H1 (cell line): ENCODE measurements around the gene TMEM108. TPM values are rescaled to one million over a fixed set of nuclear protein-coding genes. Genes with fewer than 3 reads are reported as not detected.

Source experiments
- CTCF ChIA-PET: fragments of 300-600 bp; sonication (Branson Sonifier 250); formaldehyde crosslinking; loops from one replicate; lab custom pipeline; 2021; ENCODE audit not compliant: partially characterized antibody; lab: Charles Lee
- POLR2A ChIA-PET: fragments of 300-600 bp; sonication (Branson Sonifier 250); formaldehyde crosslinking; loops from one replicate; lab custom pipeline; 2021; ENCODE audit warnings: inconsistent platforms; ENCODE audit not compliant: partially characterized antibody; lab: Charles Lee
- DNase-seq, 2 experiments: peaks; one replicate each; pipeline versions ENCODE4 v3.0.0 to v3.0.0-alpha.2; 2010 to 2022; ENCODE audit warnings: low spot score in 2 of 2, low read depth in 1 of 2, mixed read lengths in 1 of 2
- FAIRE-seq: peaks from 2 replicates; lab custom pipeline; 2011; peaks lifted over from hg19 to GRCh38; lab: Jason Lieb, UNC
- H2AFZ ChIP-seq: 2 replicates; pipeline ENCODE4 v1.8.1; 2012; ENCODE audit warnings: low read length, inconsistent platforms
- H2AK5ac ChIP-seq: 2 replicates; pipeline ENCODE4 v1.6.1; 2013; ENCODE audit warnings: low read depth, low read length
- H2BK120ac ChIP-seq: replicated peaks from 2 replicates; pipeline ENCODE3; 2013; ENCODE audit warnings: low read depth, low read length, inconsistent platforms
- H2BK12ac ChIP-seq: 2 replicates; pipeline ENCODE4 v1.6.1; 2013; ENCODE audit warnings: low read depth, low read length
- H2BK15ac ChIP-seq: 2 replicates; pipeline ENCODE4 v1.6.1; 2013; ENCODE audit warnings: low read length
- H2BK20ac ChIP-seq: 2 replicates; pipeline ENCODE4 v1.6.1; 2013; ENCODE audit warnings: low read length
- H2BK5ac ChIP-seq: 2 replicates; pipeline ENCODE4 v1.6.1; 2013; ENCODE audit warnings: low read depth, low read length
- H3K14ac ChIP-seq: 2 replicates; pipeline ENCODE4 v1.6.1; 2013; ENCODE audit warnings: inconsistent platforms; ENCODE audit not compliant: insufficient read length
- H3K18ac ChIP-seq: 2 replicates; pipeline ENCODE4 v1.6.1; 2013; ENCODE audit warnings: low read length; ENCODE audit errors: extremely low read depth
- H3K23ac ChIP-seq: 2 replicates; pipeline ENCODE4 v1.6.1; 2013; ENCODE audit warnings: inconsistent platforms; ENCODE audit not compliant: insufficient read length
- H3K23me2 ChIP-seq: 2 replicates; pipeline ENCODE4 v1.6.1; 2013; ENCODE audit warnings: low read depth, low read length
- H3K27ac ChIP-seq: 2 replicates; pipeline ENCODE4 v1.6.1; 2011; ENCODE audit warnings: low read depth, low read length, inconsistent platforms
- H3K27me3 ChIP-seq, 4 experiments: replicated peaks in 1 of 4; 1 replicate in 1 of 4; 2 replicates in 3 of 4; pipeline versions ENCODE4 v1.6.1 to v1.8.1; 2011 to 2013; ENCODE audit warnings: low read length in 3 of 4, mild to moderate bottlenecking in 3 of 4, inconsistent platforms in 2 of 4, mixed read lengths in 2 of 4, moderate library complexity in 1 of 4; ENCODE audit not compliant: control insufficient read depth in 3 of 4, insufficient read depth in 3 of 4; ENCODE audit errors: extremely low read depth in 1 of 4
- H3K36me3 ChIP-seq, 4 experiments: 2 replicates each; pipeline versions ENCODE4 v1.6.1 to v1.8.1; 2011 to 2013; ENCODE audit warnings: mild to moderate bottlenecking in 4 of 4, low read length in 3 of 4, moderate library complexity in 2 of 4, control low read depth in 1 of 4, inconsistent platforms in 1 of 4; ENCODE audit not compliant: insufficient read depth in 4 of 4, control insufficient read depth in 2 of 4
- H3K4ac ChIP-seq: replicated peaks from 2 replicates; pipeline ENCODE3; 2013; ENCODE audit warnings: low read length, low read depth, mixed read lengths, inconsistent platforms; ENCODE audit not compliant: insufficient read length
- H3K4me1 ChIP-seq, 4 experiments: replicated peaks in 1 of 4; 1 replicate in 1 of 4; 2 replicates in 3 of 4; pipeline versions ENCODE4 v1.6.1 to v1.8.1; 2011 to 2013; ENCODE audit warnings: low read length in 3 of 4, inconsistent platforms in 2 of 4, mixed read lengths in 1 of 4; ENCODE audit not compliant: insufficient read depth in 4 of 4, control insufficient read depth in 3 of 4
- H3K4me2 ChIP-seq, 2 experiments: 2 replicates each; pipeline versions ENCODE4 v1.6.1 to v1.8.1; 2011 to 2013; ENCODE audit warnings: low read depth in 2 of 2, low read length in 2 of 2, control low read depth in 1 of 2, inconsistent platforms in 1 of 2, mild to moderate bottlenecking in 1 of 2; ENCODE audit not compliant: insufficient read depth in 1 of 2
- H3K4me3 ChIP-seq, 4 experiments: fragments of 200-600, 300-600 bp in 1 of 4; sonication (generic), shearing (Covaris generic), sonication (Bioruptor Twin) in 1 of 4; 2 replicates each; pipeline versions ENCODE4 v1.5.1 to v1.8.1; 2011 to 2016; ENCODE audit warnings: low read length in 4 of 4, low read depth in 3 of 4, control low read depth in 2 of 4, inconsistent platforms in 2 of 4, mild to moderate bottlenecking in 2 of 4, mixed read lengths in 1 of 4, moderate library complexity in 1 of 4; ENCODE audit not compliant: insufficient read depth in 2 of 4; ENCODE audit errors: extremely low read depth in 1 of 4
- H3K56ac ChIP-seq: replicated peaks from 2 replicates; pipeline ENCODE3; 2013; ENCODE audit warnings: low read depth, mild to moderate bottlenecking, mixed read lengths, low read length, inconsistent platforms; ENCODE audit not compliant: insufficient read length
- H3K79me1 ChIP-seq: 2 replicates; pipeline ENCODE4 v1.6.1; 2013; ENCODE audit warnings: low read depth, low read length, control low read depth
- H3K79me2 ChIP-seq, 2 experiments: 2 replicates each; pipeline versions ENCODE4 v1.6.1 to v1.8.1; 2012 to 2013; ENCODE audit warnings: low read length in 2 of 2, mild to moderate bottlenecking in 2 of 2, inconsistent platforms in 1 of 2; ENCODE audit not compliant: insufficient read depth in 2 of 2, control insufficient read depth in 1 of 2
- H3K9ac ChIP-seq, 4 experiments: replicated peaks in 1 of 4; 1 replicate in 1 of 4; 2 replicates in 3 of 4; pipeline versions ENCODE4 v1.6.1 to v1.8.1; 2011 to 2013; ENCODE audit warnings: low read depth in 3 of 4, low read length in 3 of 4, control low read depth in 2 of 4, mild to moderate bottlenecking in 2 of 4, moderate library complexity in 2 of 4, inconsistent platforms in 1 of 4; ENCODE audit errors: extremely low read depth in 1 of 4
- H3K9me3 ChIP-seq, 2 experiments: 2 replicates each; pipeline versions ENCODE4 v1.6.1 to v1.8.1; 2012 to 2013; ENCODE audit warnings: mild to moderate bottlenecking in 2 of 2, moderate library complexity in 2 of 2, control low read depth in 1 of 2, inconsistent platforms in 1 of 2, low read depth in 1 of 2, low read length in 1 of 2, mixed read lengths in 1 of 2; ENCODE audit not compliant: insufficient read depth in 2 of 2
- H4K20me1 ChIP-seq, 2 experiments: replicated peaks in 1 of 2; 2 replicates each; pipeline versions ENCODE3 to v1.8.1; 2011 to 2013; ENCODE audit warnings: inconsistent platforms in 2 of 2, low read length in 2 of 2, mild to moderate bottlenecking in 1 of 2; ENCODE audit not compliant: insufficient read depth in 2 of 2, control insufficient read depth in 1 of 2
- H4K5ac ChIP-seq: 2 replicates; pipeline ENCODE4 v1.6.1; 2013; ENCODE audit warnings: low read length, low read depth, mixed read lengths, inconsistent platforms; ENCODE audit not compliant: insufficient read length
- H4K8ac ChIP-seq: 2 replicates; pipeline ENCODE4 v1.8.0; 2013; ENCODE audit warnings: mild to moderate bottlenecking, moderate library complexity, low read length, inconsistent platforms; ENCODE audit not compliant: insufficient read depth; ENCODE audit errors: extremely low read depth
- H4K91ac ChIP-seq: replicated peaks from 2 replicates; pipeline ENCODE3; 2013; ENCODE audit warnings: low read length, mixed read lengths, inconsistent platforms; ENCODE audit not compliant: insufficient read length
- GTF2F1 ChIP-seq: IDR thresholded peaks from 2 replicates; pipeline ENCODE4 v1.6.1; 2012; ENCODE audit warnings: low read depth, low read length, improper control_type of control experiment, borderline replicate concordance
- MAFK ChIP-seq: IDR thresholded peaks from 2 replicates; pipeline ENCODE4 v1.6.1; 2012; ENCODE audit warnings: low read depth, mild to moderate bottlenecking, improper control_type of control experiment, low read length
- POLR2A ChIP-seq, 2 experiments: IDR thresholded peaks; 1 replicate in 1 of 2; 2 replicates in 1 of 2; pipeline ENCODE4 v1.6.1; 2011; ENCODE audit warnings: low read depth in 2 of 2, low read length in 2 of 2, mild to moderate bottlenecking in 2 of 2; ENCODE audit errors: control extremely low read depth in 1 of 2
- POU5F1 ChIP-seq: IDR thresholded peaks from 2 replicates; pipeline ENCODE4 v1.6.1; 2011; ENCODE audit warnings: low read depth, mild to moderate bottlenecking, low read length, moderate library complexity
- RBBP5 ChIP-seq: IDR thresholded peaks from 2 replicates; pipeline ENCODE4 v1.7.1; 2012; ENCODE audit warnings: low read depth, mild to moderate bottlenecking, inconsistent platforms, low read length, moderate library complexity, borderline replicate concordance
- RNF2 ChIP-seq: fragments of 200-900, 300-1000 bp; sonication (generic); IDR thresholded peaks from 2 replicates; pipeline ENCODE4 v1.7.1; 2016; ENCODE audit warnings: borderline replicate concordance, low read depth, mild to moderate bottlenecking, antibody characterized with exemption, low read length; ENCODE audit not compliant: poor library complexity, severe bottlenecking; ENCODE audit errors: missing control alignments
- SIRT6 ChIP-seq: IDR thresholded peaks from one replicate; pipeline ENCODE4 v1.7.1; 2012; ENCODE audit warnings: low read length, inconsistent platforms
- TCF12 ChIP-seq: IDR thresholded peaks from 2 replicates; pipeline ENCODE4 v1.6.1; 2011; ENCODE audit warnings: low read depth, mild to moderate bottlenecking, low read length
- TEAD4 ChIP-seq: IDR thresholded peaks from 2 replicates; pipeline ENCODE4 v1.6.1; 2012; ENCODE audit warnings: low read depth, low read length, inconsistent platforms, mixed read lengths
- WGBS, 2 experiments: shearing (Covaris generic) in 1 of 2; methylation state at CpG; one replicate each; pipeline versions ENCODE4 v1.1.6 to v1.1.7; 2013 to 2015; ENCODE audit warnings: low lambda C conversion rate in 2 of 2, mixed read lengths in 2 of 2, inconsistent platforms in 1 of 2, low coverage in 1 of 2, missing lambda C conversion rate in 1 of 2; ENCODE audit not compliant: insufficient replicate concordance in 2 of 2, insufficient coverage in 1 of 2, insufficient read length in 1 of 2; ENCODE audit errors: extremely low coverage in 1 of 2, missing lambda C conversion rate in 1 of 2; 5-methylcytosine and 5-hydroxymethylcytosine counted together
- polyA plus RNA-seq, 7 experiments: library from polyadenylated mRNA; depleted of rRNA in 3 of 7; stranded (reverse) in 5 of 7; unstranded in 2 of 7; fragments of >200 nt in 5 of 7; fragments of 200-250 nt in 2 of 7; gene quantifications; 1 replicate in 5 of 7; 2 replicates in 1 of 7; 4 replicates in 1 of 7; pipeline versions ENCODE4 v1.2.1 to v1.2.3, GENCODE V29; 2011 to 2013; ENCODE audit warnings: missing spikeins in 2 of 7, mixed read lengths in 2 of 7
- total RNA-seq: library from RNA; stranded (reverse); fragmentation: NEBNext Ultra II Directional; extraction: Animal tissue kit (Norgen Biotek cat#: 25700); gene quantifications from 2 replicates; pipeline ENCODE4 v1.2.1, GENCODE V29; 2021

TMEM108 gene
- total and polyA plus RNA-seq, 2 of the 8 experiments (the other 6 are each of a cell fraction or from before 2014, with no cell fraction given): 14.3 to 16.2 TPM

GRCh38 chr3:133278260-133279043, 240.3 kb downstream of the TMEM108 start:
- Histone ChIP-seq H3K27ac (no peak overlapping the region), H4K5ac (no peak overlapping the region), H3K4ac (no peak overlapping the region), H3K23me2 (no peaks in the 10 kb centered on the region), H4K8ac (no peak overlapping the region), H3K79me1 (no peaks in the 10 kb centered on the region; the same call in 1 of the 2 replicates), H4K20me1 (no peaks in the 10 kb centered on the region), H3K9ac (no peak overlapping the region), H2BK5ac (no peak overlapping the region), H2BK15ac (no peak overlapping the region), H3K23ac (no peak overlapping the region), H3K4me1 (no peaks in the 10 kb centered on the region), H2AFZ (no peak overlapping the region), H2AK5ac (no peak overlapping the region), H2BK12ac (no peak overlapping the region), H3K36me3 (no peaks in the 10 kb centered on the region), H3K4me2 (no peak overlapping the region), H3K14ac (no peak overlapping the region), H2BK20ac (no peak overlapping the region), H3K27me3 (no peaks in the 10 kb centered on the region), H3K18ac (no peak overlapping the region), H3K79me2 (no peaks in the 10 kb centered on the region), H3K4me3 (no peak overlapping the region), H3K9me3 (no peaks in the 10 kb centered on the region), H4K91ac (no peak overlapping the region), H2BK120ac (no peak overlapping the region)
- DNase-seq (no peak), FAIRE-seq (no peak)
- ChIA-PET CTCF (no interaction called here), POLR2A (no interaction called here)
- WGBS, 2 experiments: 87% methylated on average over 7 of the region's 7 CpGs; no CpG with 5 or more reads in 1 of the 2 experiments
- TF ChIP-seq RNF2 (no peak), MAFK (no peak), TCF12 (no peak), SIRT6 (no peak), TEAD4 (no peak), GTF2F1 (no peak), RBBP5 (no peak), POLR2A (IDR thresholded peaks at IDR 0.05; ENCODE audit: control extremely low read depth in 1 of 2, low read depth in 2 of 2, low read length in 2 of 2) (no peak), POU5F1 (no peak)
- TF ChIP-seq, all 59 proteins: peak for 0
- no peak overlapping the region for H3K56ac ChIP-seq
